HG02678 (cell line): ENCODE results near the gene CD63.

ENCODE experiments used
- ATAC-seq: cut with Tn5 transposase; IDR thresholded peaks from one replicate; pipeline ENCODE4 v1.9.1; 2021; ENCODE audit warnings: mild to moderate bottlenecking, moderate library complexity; ENCODE audit not compliant: unreplicated experiment

The CD63 gene

DNA sequence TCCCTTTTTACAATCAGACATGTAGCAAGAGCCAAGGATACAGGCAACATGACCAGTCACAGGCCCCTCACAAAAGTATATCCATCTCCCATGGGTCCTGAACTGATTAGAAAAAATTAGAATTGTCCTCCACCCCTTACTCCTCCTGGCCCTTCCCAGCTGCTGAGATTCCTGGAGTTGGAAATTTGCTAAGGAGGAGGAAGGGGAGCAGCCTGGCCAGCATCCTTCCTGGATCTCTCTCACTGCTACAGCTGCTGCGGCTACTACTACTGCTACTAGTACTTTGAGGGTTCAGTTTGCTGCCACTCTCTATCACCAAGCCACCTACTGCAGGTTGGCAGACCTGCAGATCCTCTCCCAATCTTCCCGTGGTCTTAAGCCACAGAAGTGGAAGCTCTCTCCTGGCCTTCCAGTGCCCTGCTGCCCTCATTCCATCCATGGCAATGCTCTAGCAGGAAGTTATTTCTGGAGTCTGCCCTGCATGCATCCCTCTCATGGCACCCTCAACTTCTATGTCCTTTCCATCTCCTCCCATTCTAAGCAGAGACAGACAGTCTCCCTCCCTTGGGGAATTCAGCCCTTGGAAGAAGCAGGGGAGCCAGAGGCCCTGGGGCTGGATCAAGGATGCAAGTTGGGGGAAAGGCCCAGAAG is 22.1 kb downstream of the CD63 start:
- no peak for ATAC-seq

GRCh38 chr12:55705782-55706402 is 22.9 kb downstream of the CD63 start:
- ATAC-seq = no peak

- ATAC-seq = no peak
Measured at GRCh38 chr12:55704824-55705718, 23.7 kb downstream of the CD63 start.

GRCh38 chr12:55703901-55704761 is 24.7 kb downstream of the CD63 start:
- ATAC-seq = no peak

DNA sequence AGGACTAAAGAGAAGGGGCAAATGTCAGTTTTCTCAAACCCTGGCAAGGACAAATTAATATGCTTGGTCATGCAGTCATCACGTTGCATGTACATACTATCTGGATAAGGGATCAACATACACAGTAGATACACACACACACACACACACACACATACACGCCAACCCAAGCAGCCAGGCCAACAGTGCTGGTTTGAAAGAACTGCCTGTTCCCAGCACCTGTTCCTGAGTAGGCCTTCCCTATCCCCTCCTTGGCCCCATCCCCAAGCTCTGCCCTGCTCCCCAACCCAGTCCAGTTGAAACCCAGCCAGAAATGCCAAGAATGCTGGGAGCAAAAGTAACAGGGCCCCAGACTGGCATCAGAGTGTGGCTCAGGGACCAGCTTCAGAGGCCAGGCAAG is 25.5 kb downstream of the CD63 start:
- no peak for ATAC-seq

DNA sequence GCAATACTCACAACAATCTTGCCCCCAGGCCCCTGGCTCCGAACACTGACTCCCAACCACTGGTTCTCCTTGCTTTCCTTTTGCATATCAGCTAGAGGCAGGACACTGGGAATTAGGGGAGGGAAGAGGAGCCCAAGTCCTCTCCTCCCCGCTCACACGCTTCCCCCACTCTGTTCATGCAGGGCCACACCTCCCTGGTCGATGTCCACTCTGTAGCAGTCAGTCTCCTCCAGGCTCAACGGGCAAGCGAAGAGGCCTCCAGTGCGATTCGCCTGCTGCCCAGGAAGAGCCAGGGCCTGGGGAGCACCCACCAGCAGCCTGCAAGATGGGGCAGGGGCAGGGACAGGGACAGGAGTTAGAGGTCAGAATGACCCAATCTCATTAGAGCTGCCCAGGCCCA is 25.9 kb downstream of the CD63 start:
- no peak for ATAC-seq

- ATAC-seq = no peak
Measured at GRCh38 chr12:55700255-55701018, 28.4 kb downstream of the CD63 start.

DNA sequence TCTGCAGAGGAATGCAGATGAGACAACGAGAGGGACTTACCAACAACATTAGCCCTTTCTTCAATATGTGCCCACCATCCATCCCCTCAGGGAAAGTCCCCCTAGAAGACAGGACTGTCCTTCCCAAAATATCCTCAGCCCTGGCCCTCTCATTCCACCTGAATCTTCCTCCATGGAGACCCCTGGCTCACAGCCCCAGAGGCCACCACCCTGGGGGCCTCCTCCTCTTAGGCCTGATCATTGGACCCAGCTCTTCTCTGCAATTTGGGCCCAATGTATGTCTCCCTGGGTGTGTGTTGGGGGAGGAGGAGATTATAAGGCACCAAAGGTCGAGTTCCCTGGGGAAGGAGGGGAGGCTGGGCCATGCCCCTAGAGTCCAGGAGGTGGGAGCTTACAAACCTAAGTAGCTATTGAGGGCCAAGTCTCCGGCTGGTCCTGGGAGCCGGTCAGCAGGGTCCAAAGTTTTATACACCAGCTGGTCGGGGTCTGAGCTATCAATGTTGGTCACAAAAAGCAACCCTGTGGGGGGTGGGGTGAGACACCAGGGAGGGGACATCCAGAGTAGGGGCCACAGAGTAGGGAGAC is 29.2 kb downstream of the CD63 start:
- ATAC-seq = no peak

DNA sequence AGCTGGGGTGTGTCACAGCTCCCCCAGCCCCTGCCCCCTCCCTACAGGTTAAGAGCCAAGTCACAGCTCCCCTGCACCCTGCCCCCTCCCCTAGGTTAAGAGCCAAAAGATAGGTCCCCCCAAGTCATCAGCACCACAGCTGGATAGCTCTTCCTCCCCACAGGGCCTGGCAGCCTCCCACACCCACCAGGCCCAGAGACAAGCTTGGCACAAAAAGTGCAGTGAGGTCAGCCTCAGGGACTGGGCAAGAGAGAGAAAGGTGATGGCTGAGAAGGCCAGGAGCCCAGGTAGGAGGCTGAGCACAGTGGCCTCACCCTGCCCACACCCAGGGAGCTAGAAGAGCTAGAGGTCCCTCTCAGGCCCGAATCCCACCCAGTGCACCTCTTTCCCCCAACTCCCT is 29.8 kb downstream of the CD63 start:
- no peak for ATAC-seq

GRCh38 chr12:55698241-55698955 is 30.4 kb downstream of the CD63 start:
- no peak for ATAC-seq

DNA sequence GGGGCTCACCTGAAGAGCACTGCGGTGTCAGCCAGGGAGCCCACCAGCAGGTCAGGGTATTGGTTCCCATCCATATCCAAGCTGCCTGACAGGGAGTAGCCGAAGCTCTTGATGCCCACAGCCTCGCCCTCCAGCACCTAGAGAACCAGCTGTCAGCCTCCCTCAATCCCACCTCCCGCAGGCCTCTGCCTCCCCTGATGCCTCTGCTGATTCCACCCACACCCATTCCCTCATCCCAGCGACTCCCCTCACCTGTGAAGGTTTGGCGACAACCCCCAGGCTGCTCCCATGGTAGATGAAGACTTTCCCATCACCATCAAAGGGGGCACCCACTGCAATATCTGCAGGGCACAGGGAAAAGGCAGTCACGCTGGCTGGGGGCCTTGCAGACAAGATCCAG is 31.1 kb downstream of the CD63 start:
- ATAC-seq = no peak

DNA sequence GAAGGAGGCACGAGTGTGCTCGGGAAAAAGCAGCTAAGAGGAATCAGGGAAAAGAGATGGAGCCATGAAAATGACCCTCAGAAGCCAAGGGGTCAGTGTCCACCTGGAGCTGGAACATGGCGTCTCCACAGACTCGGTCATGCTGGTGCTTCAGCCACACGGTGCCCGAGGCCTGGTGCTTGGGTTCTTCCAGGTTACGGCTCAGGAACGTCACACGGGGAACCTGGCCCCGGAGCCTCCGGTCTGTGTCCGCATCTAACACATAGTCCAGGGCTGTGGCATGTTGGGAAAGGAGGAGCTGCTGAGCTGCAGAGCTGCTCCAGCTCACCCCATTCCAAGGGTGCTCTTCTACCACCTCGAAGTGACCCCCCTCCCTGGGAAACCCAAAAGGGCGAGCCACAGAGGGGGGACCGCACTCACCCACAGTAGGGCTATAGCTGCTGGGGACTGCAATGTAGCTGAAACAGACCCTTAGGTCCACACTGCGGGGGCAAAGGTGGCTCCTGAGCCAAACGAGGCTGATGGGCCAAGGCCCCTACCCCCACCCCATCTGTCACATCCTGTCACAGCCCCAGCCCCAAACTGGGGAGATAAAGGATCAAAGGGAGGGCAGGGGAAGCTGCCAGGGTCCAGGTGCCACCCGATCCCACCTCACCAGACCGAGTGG is 31.9 kb downstream of the CD63 start:
- no peak for ATAC-seq

DNA sequence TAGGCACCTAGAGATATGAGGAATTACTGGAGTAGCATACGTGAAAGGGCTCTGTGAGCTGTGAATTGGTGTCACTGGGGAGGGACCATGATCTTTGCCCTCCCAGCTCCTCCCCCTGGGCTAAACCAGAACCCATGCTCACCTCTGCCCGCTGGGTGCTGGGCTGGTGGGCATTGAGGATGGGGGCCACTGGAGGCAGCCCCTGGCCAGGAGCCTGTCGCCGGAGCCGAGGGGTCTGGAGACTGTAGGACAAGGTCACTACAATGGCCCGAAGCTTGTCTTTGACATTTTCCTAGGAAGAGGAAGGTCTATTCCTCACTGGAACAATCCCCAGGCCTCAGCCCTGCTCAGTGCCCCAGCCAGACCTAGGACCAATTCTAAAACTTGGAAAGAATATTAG is 32.7 kb downstream of the CD63 start:
- no peak for ATAC-seq

GRCh38 chr12:55695349-55695748 is 33.5 kb downstream of the CD63 start:
- ATAC-seq = no peak

DNA sequence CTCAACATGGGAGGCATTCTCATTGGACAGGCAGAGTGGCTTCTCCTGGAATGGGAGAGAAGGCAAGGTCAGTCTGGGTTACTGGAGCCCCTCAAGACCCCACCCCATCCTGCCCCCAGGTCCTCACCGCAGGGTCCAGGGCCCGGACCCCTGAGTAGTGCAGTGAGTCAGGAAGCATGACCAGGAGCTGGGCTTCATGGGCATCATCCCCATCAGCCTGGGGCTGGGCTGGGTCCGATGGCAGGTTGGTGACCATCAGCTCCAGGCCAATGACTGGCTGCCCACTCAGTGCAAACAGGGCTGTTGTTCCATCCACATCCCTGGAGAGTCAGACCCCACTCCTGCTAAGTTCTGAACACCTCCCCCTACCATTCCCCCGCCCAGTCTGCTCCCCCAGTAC is 34.2 kb downstream of the CD63 start:
- no peak for ATAC-seq

GRCh38 chr12:55694188-55694515 is 34.7 kb downstream of the CD63 start:
- no peak for ATAC-seq

GRCh38 chr12:55693323-55694187 is 35.3 kb downstream of the CD63 start:
- ATAC-seq = no peak
